ENCODE data around the gene SAA4.
"Not testable (repeated sequence)": the region's sequence is repeated elsewhere in the genome, so short reads cannot be mapped to it uniquely, and the experiment has no call there.

SAA4 gene

GRCh38 chr11:18259259-18259658 is 22.7 kb upstream of the SAA4 start:
- DNase-seq (ENCODE audit: low spot score) (no peak), ATAC-seq (ENCODE audit: low read depth) (no peak)
- no peaks in the 10 kb centered on the region for H3K4me1 ChIP-seq (ENCODE audit: insufficient read depth, poor library complexity, severe bottlenecking)
- no peak for TF ChIP-seq CTCF (IDR thresholded peaks at IDR 0.05; ENCODE audit: poor library complexity, severe bottlenecking)
- H3K27me3 ChIP-seq (ENCODE audit: insufficient read depth, poor library complexity, severe bottlenecking): no peaks in the 10 kb centered on the region
- no peak overlapping the region for H3K27ac ChIP-seq (ENCODE audit: poor library complexity, severe bottlenecking)
- no peak overlapping the region for H3K4me3 ChIP-seq (ENCODE audit: severe bottlenecking)
- no peaks in the 10 kb centered on the region for H3K36me3 ChIP-seq (ENCODE audit: low read depth)
- no peaks in the 10 kb centered on the region for H3K9me3 ChIP-seq (ENCODE audit: severe bottlenecking)

DNA sequence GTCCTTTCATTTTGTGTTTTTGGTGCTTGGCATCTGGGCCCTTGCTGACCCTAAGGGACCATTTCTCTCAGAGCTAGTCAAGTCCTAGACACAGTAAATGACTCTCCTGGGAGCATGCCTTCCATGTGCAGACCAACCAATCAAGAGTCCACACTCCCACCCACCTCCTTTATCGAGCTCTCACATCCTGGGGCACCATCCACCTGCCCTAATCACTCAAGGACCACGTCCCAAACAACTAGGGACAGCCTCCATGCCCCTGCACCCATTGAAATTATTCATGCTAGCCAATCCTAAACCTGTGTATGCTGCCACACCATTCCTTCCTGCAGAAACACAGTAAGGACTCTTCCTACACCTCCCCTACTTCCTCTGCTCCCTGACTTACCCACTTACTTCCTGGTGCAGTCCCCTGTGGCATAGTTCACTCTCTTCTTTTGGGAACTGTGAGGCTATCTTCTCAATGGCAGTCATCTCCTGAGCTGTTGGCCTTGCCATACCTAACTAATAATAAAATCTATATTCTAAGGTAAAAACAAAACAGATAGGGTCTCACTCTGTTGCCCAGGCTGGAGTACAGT is 18.3 kb upstream of the SAA4 start:
- Histone ChIP-seq H3K9me3 (ENCODE audit: severe bottlenecking) (no peaks in the 10 kb centered on the region), H3K4me3 (ENCODE audit: severe bottlenecking) (no peak overlapping the region), H3K27ac (ENCODE audit: poor library complexity, severe bottlenecking) (no peak overlapping the region), H3K4me1 (ENCODE audit: insufficient read depth, poor library complexity, severe bottlenecking) (no peaks in the 10 kb centered on the region), H3K27me3 (ENCODE audit: insufficient read depth, poor library complexity, severe bottlenecking) (no peaks in the 10 kb centered on the region), H3K36me3 (ENCODE audit: low read depth) (no peaks in the 10 kb centered on the region)
- no peak for ATAC-seq (ENCODE audit: low read depth)
- no peak for TF ChIP-seq CTCF (IDR thresholded peaks at IDR 0.05; ENCODE audit: poor library complexity, severe bottlenecking)
- no peak for DNase-seq (ENCODE audit: low spot score)

GRCh38 chr11:18253778-18254338 is 17.3 kb upstream of the SAA4 start:
- DNase-seq (ENCODE audit: low spot score) (no peak), ATAC-seq (ENCODE audit: low read depth) (no peak)
- Histone ChIP-seq H3K9me3 (ENCODE audit: severe bottlenecking) (no peaks in the 10 kb centered on the region), H3K4me3 (ENCODE audit: severe bottlenecking) (no peak overlapping the region), H3K27me3 (ENCODE audit: insufficient read depth, poor library complexity, severe bottlenecking) (no peaks in the 10 kb centered on the region), H3K4me1 (ENCODE audit: insufficient read depth, poor library complexity, severe bottlenecking) (no peaks in the 10 kb centered on the region), H3K27ac (ENCODE audit: poor library complexity, severe bottlenecking) (no peak overlapping the region), H3K36me3 (ENCODE audit: low read depth) (no peaks in the 10 kb centered on the region)
- TF ChIP-seq CTCF (IDR thresholded peaks at IDR 0.05; ENCODE audit: poor library complexity, severe bottlenecking): no peak

GRCh38 chr11:18253233-18253632 is 16.6 kb upstream of the SAA4 start:
- H3K27ac ChIP-seq (ENCODE audit: poor library complexity, severe bottlenecking): no peak overlapping the region
- no peaks in the 10 kb centered on the region for H3K9me3 ChIP-seq (ENCODE audit: severe bottlenecking)
- DNase-seq (ENCODE audit: low spot score) (no peak), ATAC-seq (ENCODE audit: low read depth) (no peak)
- H3K36me3 ChIP-seq (ENCODE audit: low read depth): no peaks in the 10 kb centered on the region
- no peaks in the 10 kb centered on the region for H3K27me3 ChIP-seq (ENCODE audit: insufficient read depth, poor library complexity, severe bottlenecking)
- no peak overlapping the region for H3K4me3 ChIP-seq (ENCODE audit: severe bottlenecking)
- no peak for TF ChIP-seq CTCF (IDR thresholded peaks at IDR 0.05; ENCODE audit: poor library complexity, severe bottlenecking)
- no peaks in the 10 kb centered on the region for H3K4me1 ChIP-seq (ENCODE audit: insufficient read depth, poor library complexity, severe bottlenecking)

DNA sequence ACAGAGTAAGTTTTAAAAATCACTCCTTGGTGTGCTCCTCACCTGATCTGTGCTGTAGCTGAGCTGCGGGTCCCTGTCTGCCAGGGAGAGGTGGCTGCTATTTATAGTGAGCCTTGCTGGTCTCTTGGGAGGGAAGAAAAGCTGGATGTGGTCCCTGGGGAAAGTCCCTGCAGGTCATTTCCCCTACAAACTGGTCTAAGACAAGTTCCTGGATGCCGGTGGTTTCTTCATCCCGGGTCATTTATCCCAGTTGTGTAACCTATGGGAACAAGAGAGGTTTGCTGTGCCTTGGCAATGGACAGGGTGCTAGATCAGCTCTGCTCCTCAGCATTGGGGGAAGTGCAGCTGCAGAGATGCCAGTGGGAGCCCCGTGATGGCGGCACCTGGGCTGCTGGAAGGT is 12.0 kb upstream of the SAA4 start, which contains the start of gene SAA2:
Gene SAA2 (minus strand): TSS at position 108 of the 400 bp plus-strand sequence. CDS start 657 bp downstream, outside the sequence.
- no peak for TF ChIP-seq CTCF (IDR thresholded peaks at IDR 0.05; ENCODE audit: poor library complexity, severe bottlenecking)
- ATAC-seq (ENCODE audit: low read depth): no peak
- Histone ChIP-seq H3K9me3 (ENCODE audit: severe bottlenecking) (no peaks in the 10 kb centered on the region), H3K27ac (ENCODE audit: poor library complexity, severe bottlenecking) (no peak within 1 kb of the TSS), H3K36me3 (ENCODE audit: low read depth) (no peaks in the 10 kb centered on the region), H3K4me1 (ENCODE audit: insufficient read depth, poor library complexity, severe bottlenecking) (peaks cover 3% of the 10 kb centered on the region), H3K27me3 (ENCODE audit: insufficient read depth, poor library complexity, severe bottlenecking) (no peaks in the 10 kb centered on the region), H3K4me3 (ENCODE audit: severe bottlenecking) (no peak within 1 kb of the TSS)
- no peak for DNase-seq (ENCODE audit: low spot score)

GRCh38 chr11:18247191-18247581 is 10.6 kb upstream of the SAA4 start:
- DNase-seq (ENCODE audit: low spot score); H3K4me3 ChIP-seq (ENCODE audit: severe bottlenecking); H3K27ac ChIP-seq (ENCODE audit: poor library complexity, severe bottlenecking); H3K27me3 ChIP-seq (ENCODE audit: insufficient read depth, poor library complexity, severe bottlenecking); ATAC-seq (ENCODE audit: low read depth); H3K4me1 ChIP-seq (ENCODE audit: insufficient read depth, poor library complexity, severe bottlenecking); H3K36me3 ChIP-seq (ENCODE audit: low read depth); H3K9me3 ChIP-seq (ENCODE audit: severe bottlenecking): not testable (repeated sequence)

- ATAC-seq (ENCODE audit: low read depth): peak; percentile 67
- not testable (repeated sequence) for H3K9me3 ChIP-seq (ENCODE audit: severe bottlenecking); H3K4me3 ChIP-seq (ENCODE audit: severe bottlenecking); H3K4me1 ChIP-seq (ENCODE audit: insufficient read depth, poor library complexity, severe bottlenecking); H3K27ac ChIP-seq (ENCODE audit: poor library complexity, severe bottlenecking); H3K36me3 ChIP-seq (ENCODE audit: low read depth); H3K27me3 ChIP-seq (ENCODE audit: insufficient read depth, poor library complexity, severe bottlenecking); DNase-seq (ENCODE audit: low spot score)
These were observed 10.0 kb upstream of the SAA4 start for GRCh38 chr11:18246379-18247190.

Data from RWPE2 (cell line).